Stimulated activated CD8-positive, alpha-beta memory T cell treated with anti-CD3 and anti-CD28 coated beads, Interleukin-12 subunit alpha, Interleukin-12 subunit beta, amount 100 ng/mL, for 1 hour (primary cell): ENCODE results near the gene MBD1.
"Not testable (repeated sequence)": the region's sequence is repeated elsewhere in the genome, so short reads cannot be mapped to it uniquely, and the experiment has no call there.

Source experiments
- DNase-seq: peaks from one replicate; pipeline ENCODE4 v3.0.0-alpha.2; 2020; ENCODE audit warnings: low read depth

MBD1 gene

DNA sequence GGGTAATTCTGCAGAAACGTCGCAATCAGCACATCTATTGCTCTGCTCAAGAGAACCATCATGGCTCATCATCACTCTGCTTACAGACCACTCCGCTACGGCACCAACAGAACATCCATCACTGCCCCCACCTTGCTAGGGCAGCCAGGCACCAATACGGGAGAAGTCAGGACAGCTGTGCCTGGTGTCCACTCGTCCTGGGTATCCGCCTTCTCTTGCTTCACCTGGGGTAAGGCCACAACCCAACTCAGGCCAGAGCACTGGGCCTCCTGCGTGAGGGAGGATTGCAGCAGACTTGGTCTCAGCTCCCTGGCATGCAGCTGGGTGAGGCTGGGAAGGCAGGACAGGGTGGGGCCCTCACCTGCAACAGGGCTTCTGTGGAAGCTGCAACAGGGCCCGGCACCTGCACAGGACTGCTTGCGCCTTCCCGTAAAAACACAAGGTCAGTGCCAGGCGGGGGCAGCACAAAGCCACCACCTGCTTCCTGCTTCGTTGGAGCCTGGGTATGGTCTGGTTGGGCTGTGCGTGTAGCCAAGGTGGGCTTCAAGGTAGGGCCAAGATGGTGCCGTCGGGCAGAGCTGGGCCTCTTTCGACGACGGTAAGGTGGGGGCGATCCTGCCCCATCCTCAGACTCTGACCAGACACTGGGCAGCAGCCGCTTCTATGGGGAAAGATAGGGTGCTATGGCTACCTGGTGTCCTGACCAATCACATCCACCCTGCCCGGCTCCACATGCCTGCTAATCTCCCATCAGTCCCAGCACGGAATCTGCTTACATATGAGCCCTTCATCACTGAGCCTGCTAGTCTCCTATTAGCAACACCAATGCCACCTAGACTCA is 7.9 kb downstream of the MBD1 start:
- DNase-seq: no peak

DNA sequence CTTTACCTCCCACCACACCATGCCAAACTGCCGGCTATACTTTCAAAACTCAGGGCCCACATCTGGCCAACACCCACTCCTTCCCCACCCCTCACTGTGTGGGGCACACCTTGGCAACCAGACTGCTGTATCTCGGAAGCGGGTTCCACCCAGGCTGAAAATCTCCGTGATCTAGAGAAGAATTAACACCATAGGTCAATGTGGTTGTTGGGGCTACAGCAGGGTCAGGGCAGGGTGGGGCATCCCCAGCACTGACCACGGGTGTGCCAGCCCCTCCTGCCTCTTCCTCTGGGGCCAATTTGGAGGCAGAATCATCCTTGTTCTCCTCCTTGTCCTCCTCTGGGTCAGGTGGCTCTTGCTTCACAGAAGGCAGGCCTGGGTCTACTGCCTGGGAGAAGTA is 8.8 kb downstream of the MBD1 start:
- no peak for DNase-seq

DNA sequence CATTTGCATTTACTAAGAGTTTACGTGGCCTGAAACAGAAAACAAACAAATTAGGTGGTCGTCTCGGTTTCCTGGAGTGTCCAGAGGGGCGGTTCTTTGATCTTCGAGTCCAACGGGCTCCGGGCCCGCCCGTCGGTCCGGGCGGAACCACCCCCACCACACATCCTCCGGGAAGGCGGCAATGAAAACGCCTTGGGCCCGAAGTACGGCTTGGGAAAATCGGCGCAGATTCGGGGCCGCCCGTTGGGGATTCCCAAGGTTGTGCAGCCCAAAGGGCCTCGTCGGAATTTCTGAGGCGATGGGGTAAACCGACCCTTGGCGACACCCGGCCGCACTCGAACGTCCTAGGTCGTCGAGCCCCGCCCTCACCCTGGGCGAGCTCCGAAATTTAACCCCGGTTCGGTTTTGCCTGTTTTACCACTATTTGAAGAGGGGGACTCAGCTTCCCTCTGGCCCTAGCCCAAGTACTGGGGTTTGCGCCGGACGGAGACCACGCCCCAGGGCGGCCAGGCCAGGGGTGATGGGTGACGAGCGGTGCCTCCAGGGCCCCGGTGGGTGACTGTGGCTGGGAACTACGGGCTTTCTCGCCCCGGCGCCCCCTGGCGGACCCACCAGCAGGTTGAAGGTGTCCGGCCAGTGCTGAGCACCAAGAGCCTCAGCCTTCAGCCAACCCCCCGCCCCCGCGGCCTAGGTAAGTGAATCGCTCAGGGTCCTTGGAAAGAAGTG is 13.1 kb downstream of the MBD1 start:
- peak; percentile 65 for DNase-seq

DNA sequence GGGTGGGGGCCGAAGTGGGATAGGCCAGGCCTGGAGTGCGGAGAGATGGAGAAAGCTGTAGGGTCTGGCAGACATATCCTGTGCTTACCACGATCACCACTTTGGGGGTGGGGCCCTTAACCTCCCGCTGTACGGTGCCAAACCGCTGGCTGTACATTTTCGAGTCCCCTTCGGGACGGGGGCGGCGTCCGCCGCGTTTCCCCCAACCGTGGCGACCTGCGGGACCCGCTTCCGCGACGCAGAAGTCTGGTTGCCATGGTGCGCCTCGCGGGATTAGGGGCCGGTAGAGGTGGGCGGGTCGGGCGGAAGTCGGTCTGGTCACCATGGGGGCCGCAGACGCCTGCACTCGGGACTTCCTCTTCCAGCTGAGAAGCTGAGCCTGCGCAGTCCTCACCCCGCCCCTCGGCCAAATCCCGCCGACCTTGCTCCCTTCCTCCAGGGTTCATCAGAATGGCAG is 15.0 kb downstream of the MBD1 start, which contains the start of gene CFAP53:
Gene CFAP53, minus strand, starts transcription at position 248 of the 457 bp plus-strand sequence. Its CDS starts 91 bp downstream, at position 157.
- DNase-seq: peak; percentile 75

DNA sequence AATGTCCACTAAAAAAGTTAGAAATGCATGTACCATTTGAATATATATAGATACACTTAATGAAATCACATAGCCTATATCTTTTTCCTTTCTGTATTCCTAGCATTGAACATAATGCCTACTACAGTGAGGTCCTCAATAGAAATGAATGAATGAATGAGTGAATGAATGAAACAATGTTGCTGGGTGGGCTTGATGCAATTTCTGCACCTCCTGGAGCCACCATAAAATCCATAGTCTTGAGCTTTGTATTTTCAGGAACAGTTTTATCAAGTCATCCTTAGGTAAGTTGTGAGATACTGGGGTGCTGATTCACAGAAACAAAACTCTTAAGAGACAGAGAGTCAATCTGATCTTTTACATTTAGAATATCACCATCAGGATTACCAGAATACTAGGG is 18.3 kb downstream of the MBD1 start:
- no peak for DNase-seq

DNA sequence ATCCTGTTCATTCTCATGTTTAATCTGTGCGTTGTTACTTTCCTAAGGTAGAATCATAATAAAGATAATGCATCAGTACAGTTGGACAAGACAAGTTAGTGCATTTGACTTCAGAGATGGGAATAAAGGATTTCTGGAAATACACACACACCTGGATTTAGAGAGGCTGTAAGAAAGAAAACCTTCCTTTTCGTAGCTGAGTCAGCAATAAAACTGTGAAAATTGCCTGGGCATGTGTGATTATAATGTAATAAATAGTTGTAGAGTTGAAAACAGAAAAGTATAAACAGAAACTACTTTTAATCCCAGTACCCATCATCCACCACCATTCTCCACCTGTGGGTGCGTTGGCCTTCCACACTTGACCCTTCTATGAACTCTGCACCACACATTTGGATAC is 30.4 kb downstream of the MBD1 start:
- DNase-seq: no peak

DNA sequence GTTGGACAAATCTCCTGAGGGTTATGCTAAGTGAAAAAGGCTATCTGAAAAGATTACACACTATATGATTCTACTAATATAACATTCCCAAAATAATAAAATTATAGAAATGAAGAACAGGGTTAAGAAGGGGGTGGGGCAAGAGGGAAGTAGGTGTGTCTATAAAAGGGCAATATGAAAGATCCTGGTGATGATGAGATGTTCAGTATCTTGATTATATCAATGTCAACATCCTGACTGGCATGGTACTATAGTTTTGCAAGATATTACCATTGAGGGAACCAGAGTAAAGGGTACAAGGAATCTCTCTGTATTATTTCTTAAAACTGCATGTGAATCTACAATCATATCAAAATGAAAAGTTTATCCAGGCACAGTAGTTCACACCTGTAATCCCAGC is 31.7 kb downstream of the MBD1 start:
- DNase-seq: no peak

DNA sequence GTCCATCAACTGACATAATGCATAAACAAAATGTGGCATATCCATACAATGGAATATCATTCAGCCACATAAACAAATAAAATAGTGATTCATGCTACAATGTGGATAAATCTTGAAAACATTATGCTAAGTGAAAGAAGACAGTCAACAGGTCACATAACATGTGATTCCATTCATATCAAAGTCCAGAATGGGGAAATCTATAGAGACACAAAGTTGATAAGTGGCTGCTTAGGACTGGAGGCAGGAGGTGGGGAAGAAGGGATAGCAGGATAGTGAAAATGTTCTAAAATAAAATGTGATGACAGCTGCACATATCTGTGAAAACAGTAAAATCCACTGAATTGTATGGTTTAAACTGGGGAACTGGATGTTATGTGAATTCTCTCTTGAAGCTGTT is 33.8 kb downstream of the MBD1 start:
- no peak for DNase-seq

DNA sequence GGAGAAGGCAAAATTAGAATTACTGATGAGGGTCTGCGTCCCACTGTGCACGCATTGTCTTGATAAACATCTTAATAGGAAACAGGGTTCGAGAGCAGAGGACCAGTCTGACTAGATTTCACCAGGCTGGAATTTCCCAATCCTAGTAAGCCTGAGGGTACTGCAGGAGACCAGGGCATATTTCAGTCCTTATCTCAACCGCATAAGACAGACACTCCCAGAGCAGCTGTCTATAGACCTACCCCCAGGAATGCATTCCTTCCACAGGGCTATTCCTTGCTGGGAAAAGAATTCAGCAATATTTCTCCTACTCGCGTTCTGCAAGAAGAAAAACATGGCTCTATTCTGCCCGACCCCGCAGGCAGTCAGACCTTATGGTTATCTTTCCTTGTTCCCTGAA is 39.6 kb downstream of the MBD1 start:
- not testable (repeated sequence) for DNase-seq

DNA sequence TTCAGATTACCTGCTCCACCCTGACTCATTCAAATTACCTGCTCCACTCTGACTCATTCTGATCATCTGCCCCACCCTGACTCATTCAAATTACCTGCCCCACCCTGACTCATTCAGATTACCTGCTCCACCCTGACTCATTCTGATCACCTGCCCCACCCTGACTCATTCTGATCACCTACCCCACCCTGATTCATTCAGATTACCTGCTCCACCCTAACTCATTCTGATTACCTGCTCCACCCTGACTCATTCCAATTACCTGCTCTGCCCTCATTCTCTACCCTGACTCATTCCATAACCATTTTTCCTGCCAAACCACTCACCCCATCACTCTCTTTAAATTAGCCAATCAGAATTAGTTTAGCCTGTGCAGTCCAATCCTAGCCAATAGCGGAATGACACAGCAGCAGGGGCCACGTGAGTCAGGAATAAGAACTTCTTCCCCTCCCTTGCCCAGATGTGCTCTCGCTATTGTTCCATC is 41.2 kb downstream of the MBD1 start:
- no peak for DNase-seq

DNA sequence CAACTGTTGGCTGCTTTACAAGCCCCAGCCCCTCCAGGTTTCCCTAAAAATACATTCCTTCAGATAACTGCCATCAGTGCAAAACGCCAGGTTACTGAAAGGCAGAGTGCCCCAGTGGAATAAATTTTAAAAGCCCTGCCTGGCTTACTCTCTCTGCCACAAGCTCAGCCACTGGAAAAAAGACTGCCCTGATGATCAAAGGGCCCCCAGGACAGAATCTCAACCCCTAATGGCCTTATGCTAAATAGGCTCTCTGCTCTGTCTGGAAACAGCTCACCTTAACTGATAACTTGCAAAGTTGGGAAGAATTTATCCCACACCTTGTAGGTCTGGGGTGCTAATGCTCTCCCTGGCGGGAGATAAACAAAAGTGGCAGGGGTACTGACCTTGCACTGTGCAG is 48.9 kb downstream of the MBD1 start:
- DNase-seq: no peak

DNA sequence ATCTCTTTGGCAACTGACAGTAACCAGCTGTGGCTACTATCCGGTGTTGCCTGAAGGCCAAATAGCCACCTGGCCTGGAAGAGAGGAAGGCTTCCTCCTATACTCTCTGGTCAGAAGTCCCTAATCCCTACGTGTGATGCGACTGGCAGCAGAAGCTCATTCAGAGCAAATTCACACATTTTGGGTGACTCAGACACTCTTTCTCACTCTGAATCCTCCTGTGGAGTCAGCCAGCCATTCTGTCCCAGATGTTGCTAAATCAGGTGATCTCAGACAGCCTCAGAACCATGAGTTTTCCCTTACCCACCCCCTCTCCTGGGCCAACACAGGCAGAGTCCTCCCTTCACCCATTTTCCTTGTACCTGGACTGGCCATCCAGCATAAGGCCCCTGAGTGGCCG is 49.7 kb downstream of the MBD1 start:
- no peak for DNase-seq

DNA sequence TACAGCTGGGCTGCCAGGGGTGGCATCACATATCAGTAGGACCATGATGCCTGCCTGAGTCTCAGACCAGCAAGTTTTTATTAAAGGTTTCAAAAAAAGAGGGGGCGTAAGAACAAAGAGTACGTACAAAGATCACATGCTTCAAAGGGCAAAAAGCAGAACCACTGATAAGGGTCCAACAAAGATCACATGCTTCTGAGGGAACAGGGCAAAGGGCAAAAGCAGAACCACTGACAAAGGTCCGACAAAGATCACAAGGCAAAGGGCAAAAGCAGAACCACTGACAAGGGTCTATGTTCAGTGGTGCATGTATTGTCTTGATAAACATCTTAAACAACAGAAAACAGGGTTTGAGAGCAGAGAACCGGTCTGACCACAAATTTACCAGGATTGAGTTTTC is 61.1 kb downstream of the MBD1 start:
- not testable (repeated sequence) for DNase-seq
